ENCODE data around the gene ANKFN1.

Gene ANKFN1

DNA sequence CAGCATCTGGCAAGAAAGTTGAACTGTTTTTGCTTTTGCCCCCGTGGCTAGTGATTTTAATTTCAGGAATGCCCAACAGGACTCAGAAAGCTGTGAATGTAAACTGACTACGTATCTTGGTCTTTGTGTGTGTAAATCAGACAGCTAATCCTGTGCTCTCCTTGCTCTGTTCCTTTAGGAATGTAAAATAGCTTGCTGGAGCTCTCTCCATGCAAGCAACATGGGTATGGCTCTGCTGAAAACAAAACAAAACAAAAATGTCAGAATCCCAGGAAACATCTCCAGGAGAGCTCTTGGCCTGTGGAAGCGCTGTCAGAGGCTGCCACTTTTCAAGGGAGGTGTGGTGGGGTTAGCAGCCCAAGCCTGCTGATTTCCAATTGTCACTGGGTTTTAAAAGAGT lies 278.5 kb downstream of the ANKFN1 start:
- no peak for DNase-seq (ENCODE audit: low read depth in 3 of 3, low spot score in 1 of 3)

- no peak for DNase-seq (ENCODE audit: low read depth in 3 of 3, low spot score in 1 of 3)
These were observed 279.2 kb downstream of the ANKFN1 start for GRCh38 chr17:56432443-56432842.

DNA sequence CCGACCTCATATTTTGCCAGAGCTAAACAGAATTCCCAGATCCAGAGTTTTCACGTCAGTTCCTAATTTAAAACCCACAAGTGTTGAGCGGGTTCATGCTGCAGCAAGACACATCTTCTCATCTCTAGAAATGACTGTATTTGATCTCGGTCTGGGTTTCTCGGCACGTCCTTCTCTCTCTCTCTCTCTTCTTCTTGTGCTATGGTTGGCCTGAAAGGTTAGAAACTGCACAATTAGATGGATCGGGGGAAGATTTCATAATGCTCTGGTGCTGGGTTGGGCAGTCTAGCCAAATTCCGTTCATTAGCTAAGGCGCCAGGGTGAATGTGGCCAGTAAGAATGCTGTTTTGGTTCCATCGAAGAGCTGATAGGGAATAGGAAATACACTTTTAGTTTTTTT lies 281.3 kb downstream of the ANKFN1 start:
- no peak for DNase-seq (ENCODE audit: low read depth in 3 of 3, low spot score in 1 of 3)

- DNase-seq (ENCODE audit: low read depth in 3 of 3, low spot score in 1 of 3): no peak
These were observed 282.9 kb downstream of the ANKFN1 start for GRCh38 chr17:56436142-56436541.

DNA sequence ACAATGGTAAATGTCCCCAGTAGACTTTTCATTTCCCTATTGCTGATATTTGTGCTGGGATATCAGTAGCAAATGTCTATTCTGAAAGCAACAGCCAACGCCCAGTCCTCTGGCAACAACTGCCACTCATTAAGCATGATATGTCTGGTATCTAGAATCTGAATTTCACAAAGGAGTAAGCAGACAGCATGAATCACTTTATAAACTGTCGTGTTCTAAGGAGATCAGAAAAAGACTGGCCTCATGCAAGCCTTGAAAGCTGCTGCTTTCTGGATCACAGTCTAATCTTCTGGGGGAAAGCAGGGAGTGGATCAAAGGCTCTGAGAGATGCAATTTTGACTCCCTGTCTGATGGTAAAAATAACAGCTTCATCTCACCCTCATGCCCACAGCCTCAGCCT lies 287.1 kb downstream of the ANKFN1 start:
- DNase-seq (ENCODE audit: low read depth in 3 of 3, low spot score in 1 of 3): no peak

DNA sequence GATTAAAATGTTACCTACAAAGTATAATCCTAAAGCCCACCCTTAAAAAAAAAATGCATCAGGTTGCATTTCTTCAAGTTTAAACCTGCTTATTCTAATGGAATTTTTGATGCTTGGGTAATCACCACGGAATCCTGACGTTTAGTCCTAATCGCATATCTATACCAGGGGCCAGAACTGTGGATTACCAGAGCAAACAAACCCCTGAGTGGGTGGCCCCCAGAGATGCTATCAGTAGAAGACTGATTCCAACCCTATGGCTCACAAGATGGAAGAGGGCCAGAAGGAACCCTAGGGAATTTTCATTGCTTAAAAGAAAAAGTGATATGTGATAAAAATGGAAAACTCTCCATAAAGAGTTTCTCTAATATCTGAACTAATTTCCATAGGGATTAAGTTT lies 288.0 kb downstream of the ANKFN1 start:
- DNase-seq (ENCODE audit: low read depth in 3 of 3, low spot score in 1 of 3): no peak

- DNase-seq (ENCODE audit: low read depth in 3 of 3, low spot score in 1 of 3): no peak
These were observed 292.6 kb downstream of the ANKFN1 start for GRCh38 chr17:56445692-56446411.

DNA sequence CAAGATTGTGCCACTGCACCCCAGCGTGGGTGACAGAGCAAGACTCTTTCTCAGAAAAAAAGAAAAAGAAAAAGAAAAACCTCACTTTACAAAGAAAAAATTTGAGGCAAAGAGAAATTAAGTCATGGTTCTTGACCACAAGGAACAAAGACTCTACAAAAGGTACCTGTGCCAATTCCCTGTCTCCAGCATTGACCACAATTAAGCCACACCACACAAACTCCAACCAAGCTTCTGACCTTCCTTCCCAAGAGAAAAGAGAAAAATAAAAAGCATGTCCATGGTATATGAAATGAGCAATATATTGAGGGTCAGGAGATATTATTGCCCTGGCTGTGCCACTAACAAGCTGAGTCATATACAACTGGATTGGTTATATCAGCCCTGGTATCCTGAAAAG lies 293.9 kb downstream of the ANKFN1 start:
- no peak for DNase-seq (ENCODE audit: low read depth in 3 of 3, low spot score in 1 of 3)

- no peak for DNase-seq (ENCODE audit: low read depth in 3 of 3, low spot score in 1 of 3)
These were observed 295.1 kb downstream of the ANKFN1 start for GRCh38 chr17:56448371-56448770.

DNA sequence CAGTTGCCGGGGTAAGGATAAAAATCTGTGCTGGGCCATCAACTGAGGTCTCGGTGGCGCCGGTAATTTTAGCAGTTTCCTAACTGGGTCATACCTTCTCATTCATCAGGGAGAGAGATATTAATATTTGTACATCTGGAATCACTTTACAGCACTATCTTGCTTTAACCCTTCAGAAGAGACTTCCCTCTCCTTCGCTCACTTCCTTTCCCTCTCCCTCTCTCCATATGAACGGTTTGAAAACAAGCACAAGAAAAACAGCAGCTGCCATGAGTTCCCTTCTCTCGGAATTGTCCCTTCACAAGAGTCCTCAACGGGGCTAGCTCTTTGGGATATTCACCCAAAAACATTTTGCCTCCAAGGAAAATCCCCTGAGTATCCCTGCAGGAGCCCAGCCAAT lies 295.9 kb downstream of the ANKFN1 start:
- no peak for DNase-seq (ENCODE audit: low read depth in 3 of 3, low spot score in 1 of 3)

DNA sequence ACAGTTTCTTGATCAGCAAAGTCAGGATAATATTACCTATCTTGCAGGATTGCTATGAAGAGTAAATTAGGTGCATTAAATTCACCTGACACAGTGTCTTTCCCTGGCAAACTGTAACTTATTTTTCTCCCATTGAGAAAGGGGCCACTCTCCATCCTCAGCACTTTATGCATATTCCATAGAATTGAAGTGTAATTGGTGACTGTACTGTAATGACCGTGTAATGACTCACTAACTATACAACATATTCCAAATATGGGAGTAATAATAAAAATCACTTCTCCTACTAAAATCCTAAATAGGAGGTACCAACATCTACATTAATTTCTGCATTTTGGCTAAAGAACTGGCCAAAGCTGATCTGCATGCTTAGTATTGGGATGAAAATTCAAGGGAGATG lies 298.4 kb downstream of the ANKFN1 start:
- no peak for DNase-seq (ENCODE audit: low read depth in 3 of 3, low spot score in 1 of 3)

DNA sequence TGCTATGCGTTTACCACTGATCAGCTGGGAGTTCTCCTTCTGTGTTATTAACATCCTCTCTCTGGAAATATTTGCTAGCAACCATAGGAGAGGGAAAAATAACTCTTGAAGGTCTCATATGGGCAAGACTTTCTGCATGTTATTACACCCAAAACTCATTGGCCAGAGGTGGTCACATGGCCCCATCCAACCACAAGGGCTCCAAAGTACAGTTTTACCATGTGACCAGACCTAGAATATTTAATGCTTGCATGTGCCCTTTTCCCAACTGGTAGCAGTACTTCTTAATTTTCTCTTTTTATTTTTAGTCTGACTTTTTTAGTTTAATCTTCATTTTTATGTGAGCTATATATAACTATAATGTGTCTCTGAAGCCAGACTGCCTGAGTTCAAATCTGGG lies 299.2 kb downstream of the ANKFN1 start:
- DNase-seq (ENCODE audit: low read depth in 3 of 3, low spot score in 1 of 3): no peak

GRCh38 chr17:56457501-56457900 lies 304.2 kb downstream of the ANKFN1 start:
- DNase-seq (ENCODE audit: low read depth in 3 of 3, low spot score in 1 of 3): no peak

- DNase-seq (ENCODE audit: low read depth in 3 of 3, low spot score in 1 of 3): no peak
These were observed 312.6 kb downstream of the ANKFN1 start for GRCh38 chr17:56465886-56466285.

- DNase-seq (ENCODE audit: low read depth in 3 of 3, low spot score in 1 of 3): no peak
These were observed 315.6 kb downstream of the ANKFN1 start for GRCh38 chr17:56468840-56469239.

GRCh38 chr17:56471696-56472095 lies 318.4 kb downstream of the ANKFN1 start:
- no peak for DNase-seq (ENCODE audit: low read depth in 3 of 3, low spot score in 1 of 3)

- no peak for DNase-seq (ENCODE audit: low read depth in 3 of 3, low spot score in 1 of 3)
These were observed 321.8 kb downstream of the ANKFN1 start for GRCh38 chr17:56475116-56475515.

- DNase-seq (ENCODE audit: low read depth in 3 of 3, low spot score in 1 of 3): no peak
These were observed 325.7 kb downstream of the ANKFN1 start for GRCh38 chr17:56478836-56479447.

DNA sequence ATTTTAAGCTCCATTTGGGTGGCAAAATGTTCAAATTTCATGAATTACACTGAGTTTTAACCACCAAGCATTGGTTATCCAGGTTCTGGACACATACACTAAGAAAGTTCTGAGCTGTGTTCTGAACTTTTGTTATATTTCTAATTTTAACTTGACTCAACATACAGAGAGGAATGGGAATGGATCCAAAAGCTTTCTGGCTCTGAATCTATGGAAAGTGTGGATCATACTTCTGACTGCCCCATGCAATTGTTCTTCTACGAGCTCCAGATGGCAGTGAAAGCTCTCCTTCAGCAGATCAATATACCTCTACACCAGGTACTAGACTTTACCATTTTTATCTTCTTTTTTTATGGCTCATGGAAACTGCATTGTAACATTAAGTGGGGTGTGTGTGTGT lies 327.2 kb downstream of the ANKFN1 start:
- DNase-seq (ENCODE audit: low read depth in 3 of 3, low spot score in 1 of 3): no peak

GRCh38 chr17:56481659-56482058 lies 328.4 kb downstream of the ANKFN1 start:
- no peak for DNase-seq (ENCODE audit: low read depth in 3 of 3, low spot score in 1 of 3)

DNA sequence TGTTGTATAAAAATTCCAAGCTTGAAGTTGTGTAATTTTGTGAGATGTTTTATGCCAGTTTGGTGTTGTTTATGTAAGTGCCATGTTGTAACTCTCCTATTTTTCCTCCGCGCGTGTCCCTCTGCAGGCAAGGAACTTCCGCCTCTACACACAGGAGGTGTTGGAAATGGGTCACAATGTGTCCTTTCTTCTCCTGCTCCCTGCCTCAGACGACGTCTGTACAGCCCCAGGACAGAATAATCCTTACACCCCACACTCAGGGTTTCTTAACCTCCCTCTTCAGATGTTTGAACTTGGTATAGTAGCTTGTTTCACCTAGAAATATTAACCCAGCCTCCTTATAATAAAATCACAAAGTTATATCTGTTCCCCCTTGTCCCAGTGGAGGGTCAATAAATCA lies 329.0 kb downstream of the ANKFN1 start:
- no peak for DNase-seq (ENCODE audit: low read depth in 3 of 3, low spot score in 1 of 3)

GRCh38 chr17:56486732-56487131 lies 333.5 kb downstream of the ANKFN1 start:
- DNase-seq (ENCODE audit: low read depth in 3 of 3, low spot score in 1 of 3): no peak

GRCh38 chr17:56488800-56489199 lies 335.5 kb downstream of the ANKFN1 start:
- DNase-seq (ENCODE audit: low read depth in 3 of 3, low spot score in 1 of 3): no peak

Measured in stimulated activated CD4-positive, alpha-beta T cell treated with anti-CD3 and anti-CD28 coated beads, TNF-alpha, amount 100 ng/mL, for 1 hour (primary cell).